HCT116 (cell line): ENCODE results near the gene MEI1. TPM values are rescaled to one million over a fixed set of nuclear protein-coding genes. Genes with fewer than 3 reads are reported as not detected.

Experiments used
- ATAC-seq: fragments of 200-7000 bp; cut with Tn5 transposase; 2 replicates; pipeline ENCODE4 v1.9.1; 2020; ENCODE audit warnings: mild to moderate bottlenecking, moderate library complexity
- BruUV-seq: library from RNA; stranded (reverse); fragments of 400-500 nt; replicated peaks from 2 replicates; lab custom pipeline; 2021; lab: Mats Ljungman, UMichigan
- CTCF ChIA-PET: fragments of 300-600 bp; sonication (Branson Sonifier 250); formaldehyde crosslinking; loops from one replicate; lab custom pipeline; 2021; ENCODE audit warnings: antibody characterized with exemption; lab: Charles Lee
- POLR2A ChIA-PET: fragments of 300-600, 350-600 bp; sonication (Branson Sonifier 250); formaldehyde crosslinking; loops from one replicate; lab custom pipeline; 2021; ENCODE audit warnings: antibody characterized with exemption; lab: Charles Lee
- RAD21 ChIA-PET, 2 experiments: fragments of 300-600 bp; sonication (Branson Sonifier 250); formaldehyde crosslinking; loops; one replicate each; lab custom pipeline; 2023; ENCODE audit warnings: low total read pairs in 2 of 2; ENCODE audit not compliant: uncharacterized antibody in 2 of 2, unreplicated experiment in 2 of 2, low non-redundant PET in 1 of 2; lab: Charles Lee
- DNase-seq: peaks from one replicate; pipeline ENCODE4 v3.0.0-alpha.2; 2010; ENCODE audit warnings: low read depth, low spot score
- H2AFZ ChIP-seq: fragments of 200-600 bp; shearing (Covaris generic), sonication (generic); 2 replicates; pipeline ENCODE4 v1.6.1; 2017; ENCODE audit warnings: low read depth, mixed run types, mixed read lengths, antibody characterized with exemption, low read length; ENCODE audit not compliant: poor library complexity, severe bottlenecking
- H3K27ac ChIP-seq: 2 replicates; pipeline ENCODE4 v1.5.1; 2012; ENCODE audit warnings: low read depth, low read length
- H3K27me3 ChIP-seq: fragments of 200-600 bp; sonication (generic); 2 replicates; pipeline ENCODE4 v1.6.1; 2016; ENCODE audit warnings: mixed run types, low read length, mixed read lengths; ENCODE audit not compliant: insufficient read depth
- H3K36me3 ChIP-seq, 2 experiments: fragments of 200-500 bp in 1 of 2; fragments of 200-600 bp in 1 of 2; sonication (Bioruptor generic) in 1 of 2; sonication (generic) in 1 of 2; 2 replicates each; pipeline versions ENCODE4 v1.5.1 to v1.6.1; 2014 to 2016; ENCODE audit warnings: low read length in 2 of 2, inconsistent platforms in 1 of 2, mixed read lengths in 1 of 2, mixed run types in 1 of 2; ENCODE audit not compliant: insufficient read depth in 2 of 2, control insufficient read depth in 1 of 2
- H3K4me1 ChIP-seq, 2 experiments: fragments of 200-600 bp in 1 of 2; sonication (generic) in 1 of 2; 2 replicates each; pipeline versions ENCODE4 v1.5.1 to v1.6.1; 2012 to 2017; ENCODE audit warnings: low read length in 2 of 2, inconsistent platforms in 1 of 2, mild to moderate bottlenecking in 1 of 2, mixed read lengths in 1 of 2, mixed run types in 1 of 2, moderate library complexity in 1 of 2; ENCODE audit not compliant: insufficient read depth in 2 of 2, control insufficient read depth in 1 of 2
- H3K4me2 ChIP-seq: fragments of 200-600 bp; sonication (generic); 2 replicates; pipeline ENCODE4 v1.6.1; 2017; ENCODE audit warnings: mixed run types, low read length, mixed read lengths
- H3K4me3 ChIP-seq, 2 experiments: fragments of 200-600 bp in 1 of 2; sonication (generic) in 1 of 2; replicated peaks in 1 of 2; 2 replicates each; pipeline ENCODE4 v1.5.1; 2011 to 2016; ENCODE audit warnings: low read length in 2 of 2, control low read depth in 1 of 2, low read depth in 1 of 2, mild to moderate bottlenecking in 1 of 2, mixed read lengths in 1 of 2, mixed run types in 1 of 2
- H3K79me2 ChIP-seq: fragments of 200-600 bp; sonication (generic); 2 replicates; pipeline ENCODE4 v1.6.1; 2017; ENCODE audit warnings: mild to moderate bottlenecking, mixed run types, low read length, moderate library complexity, mixed read lengths; ENCODE audit not compliant: insufficient read depth
- H3K9ac ChIP-seq: fragments of 200-600 bp; sonication (generic); 2 replicates; pipeline ENCODE4 v1.6.1; 2016; ENCODE audit warnings: low read length, mixed read lengths
- H3K9me2 ChIP-seq: fragments of 200-600 bp; sonication (generic), shearing (Covaris generic); 2 replicates; pipeline ENCODE4 v1.6.1; 2017; ENCODE audit warnings: mixed run types, mild to moderate bottlenecking, moderate library complexity; ENCODE audit not compliant: insufficient read depth
- H3K9me3 ChIP-seq, 2 experiments: fragments of 200-500 bp in 1 of 2; fragments of 200-600 bp in 1 of 2; sonication (Bioruptor generic) in 1 of 2; sonication (generic) in 1 of 2; 2 replicates each; pipeline ENCODE4 v1.6.1; 2014 to 2017; ENCODE audit warnings: low read length in 2 of 2, mixed read lengths in 2 of 2, inconsistent platforms in 1 of 2, low read depth in 1 of 2, mild to moderate bottlenecking in 1 of 2, mixed run types in 1 of 2, moderate library complexity in 1 of 2; ENCODE audit not compliant: control insufficient read depth in 1 of 2, insufficient read depth in 1 of 2
- H4K20me1 ChIP-seq: fragments of 200-600 bp; sonication (generic), shearing (Covaris generic); 2 replicates; pipeline ENCODE4 v1.6.1; 2017; ENCODE audit warnings: mixed run types, mild to moderate bottlenecking, moderate library complexity; ENCODE audit not compliant: insufficient read depth
- CBX3 ChIP-seq: IDR thresholded peaks from 2 replicates; pipeline ENCODE4 v1.6.1; 2012; ENCODE audit warnings: low read depth
- CTCF ChIP-seq, 3 experiments: fragments of 200-600 bp in 1 of 3; sonication (generic) in 1 of 3; IDR thresholded peaks in 2 of 3; conservative IDR thresholded peaks in 1 of 3; 2 replicates each; pipeline ENCODE4 v1.5.1; 2012 to 2017; ENCODE audit warnings: low read depth in 2 of 3, low read length in 2 of 3, antibody characterized with exemption in 1 of 3, borderline replicate concordance in 1 of 3, control low read depth in 1 of 3, mild to moderate bottlenecking in 1 of 3, mixed read lengths in 1 of 3, mixed run types in 1 of 3, moderate library complexity in 1 of 3; ENCODE audit not compliant: insufficient read depth in 1 of 3
- EGR1 ChIP-seq: IDR thresholded peaks from 2 replicates; pipeline ENCODE4 v1.6.1; 2012; ENCODE audit warnings: low read depth
- EZH2phosphoT487 ChIP-seq: fragments of 200-600 bp; IDR thresholded peaks from 2 replicates; pipeline ENCODE4 v1.6.1; 2018; ENCODE audit warnings: antibody characterized with exemption, borderline replicate concordance
- POLR2A ChIP-seq: IDR thresholded peaks from 2 replicates; pipeline ENCODE4 v1.7.0; 2011; ENCODE audit warnings: borderline replicate concordance; ENCODE audit not compliant: insufficient read depth, insufficient read length; ENCODE audit errors: extremely low read depth
- REST ChIP-seq: IDR thresholded peaks from 2 replicates; pipeline ENCODE4 v1.6.1; 2012; ENCODE audit warnings: low read depth
- SP1 ChIP-seq: IDR thresholded peaks from 2 replicates; pipeline ENCODE4 v1.6.1; 2012; ENCODE audit warnings: low read depth
- SRF ChIP-seq: IDR thresholded peaks from 2 replicates; pipeline ENCODE4 v1.6.1; 2012; ENCODE audit warnings: low read depth
- ZBTB33 ChIP-seq: IDR thresholded peaks from 2 replicates; pipeline ENCODE4 v1.6.1; 2011; ENCODE audit warnings: mild to moderate bottlenecking, low read length, moderate library complexity; ENCODE audit not compliant: insufficient replicate concordance; ENCODE audit errors: extremely low read depth
- ZFX ChIP-seq: fragments of 450-650 bp; IDR thresholded peaks from 2 replicates; pipeline ENCODE4 v1.6.1; 2017
- intact Hi-C: fragments of 100-400 bp; cut with micrococcal nuclease; formaldehyde crosslinking; loops from 2 replicates; pipeline ENCODE4 v1.10.0; 2022
- total RNA-seq: library from RNA; stranded (reverse); gene quantifications from one replicate; pipeline ENCODE4 v1.2.1, GENCODE V29; 2021; ENCODE audit not compliant: unreplicated experiment

The MEI1 gene
- total RNA-seq, 1 experiment from 2014 or later: 0.64 TPM

GRCh38 chr22:41782751-41783150 is 83.4 kb downstream of the MEI1 start:
- H3K27ac ChIP-seq: no peak overlapping the region
- no peak overlapping the region for H3K4me2 ChIP-seq
- CTCF ChIA-PET: interaction anchor here (1.0 kb wide), 1 partner anchor 86 kb away, joined by 3 read pairs; no protein-coding TSS in a partner anchor
- no peak overlapping the region for H2AFZ ChIP-seq
- TF ChIP-seq POLR2A: no peak
- TF ChIP-seq CBX3: no peak
- TF ChIP-seq SP1: no peak
- TF ChIP-seq ZBTB33: no peak
- no peak for TF ChIP-seq SRF
- TF ChIP-seq, all 23 proteins: peak for 0
- no TSS peak for BruUV-seq
- Histone ChIP-seq H3K27me3 (no peaks in the 10 kb centered on the region), H3K9me2 (no peaks in the 10 kb centered on the region), H3K36me3 (no peaks in the 10 kb centered on the region), H3K79me2 (no peaks in the 10 kb centered on the region), H3K4me3 (no peak overlapping the region), H3K9me3 (no peaks in the 10 kb centered on the region), H4K20me1 (no peaks in the 10 kb centered on the region), H3K9ac (no peak overlapping the region), H3K4me1 (peaks cover 0 to 4% of the 10 kb centered on the region in 2 experiments; a peak in 1 of 4 replicates)
- ChIA-PET POLR2A (interaction anchor here (0.5 kb wide), 1 partner anchor 334 kb away, joined by 3 read pairs; no protein-coding TSS in a partner anchor), RAD21 (no interaction called here)
- no peak for DNase-seq
- intact Hi-C loops: no loop called here
- ATAC-seq: no peak

- Histone ChIP-seq H3K4me3 (no peak overlapping the region), H3K4me2 (no peak overlapping the region), H3K9me2 (no peaks in the 10 kb centered on the region), H4K20me1 (no peaks in the 10 kb centered on the region), H3K36me3 (no peaks in the 10 kb centered on the region), H3K9ac (no peak overlapping the region), H3K9me3 (no peaks in the 10 kb centered on the region), H3K27me3 (no peaks in the 10 kb centered on the region), H3K79me2 (no peaks in the 10 kb centered on the region), H3K4me1 (no peaks in the 10 kb centered on the region), H3K27ac (no peak overlapping the region), H2AFZ (no peak overlapping the region)
- intact Hi-C loops: no loop called here
- ChIA-PET CTCF (no interaction called here), RAD21 (no interaction called here), POLR2A (interaction anchor here (1.6 kb wide), 1 partner anchor 13 kb away, joined by 5 read pairs; the partner anchor contains the start of gene CCDC134)
- no peak for ATAC-seq
- no peak for DNase-seq
- no TSS peak for BruUV-seq
- TF ChIP-seq CTCF (IDR thresholded peaks at IDR 0.05 in 2 of 3, conservative IDR thresholded peaks at IDR 0.05 in 1 of 3; ENCODE audit: borderline replicate concordance in 1 of 3, insufficient read depth in 1 of 3, low read depth in 2 of 3, low read length in 2 of 3) (no peak), EZH2phosphoT487 (no peak), ZFX (no peak), ZBTB33 (no peak), REST (no peak), EGR1 (no peak)
These were observed 88.0 kb downstream of the MEI1 start for GRCh38 chr22:41787331-41787730.
